HL-60 (cell line): Measurements from ENCODE around the gene FAAP20.

Experiments
- DNase-seq, 2 experiments: peaks; one replicate each; pipeline ENCODE4 v3.0.0-alpha.2; 2010 to 2020; ENCODE audit warnings: low read depth in 1 of 2, low spot score in 1 of 2
- H3K27ac ChIP-seq: fragments of 250-450 bp; sonication (Bioruptor Pico); replicated peaks from 2 replicates; pipeline ENCODE4 v1.5.1; 2020; ENCODE audit warnings: mild to moderate bottlenecking, moderate library complexity
- H3K27me3 ChIP-seq: fragments of 250-450 bp; sonication (Bioruptor Pico); 2 replicates; pipeline ENCODE4 v1.5.1; 2021; ENCODE audit warnings: mild to moderate bottlenecking, moderate library complexity; ENCODE audit not compliant: insufficient read depth, poor library complexity, severe bottlenecking
- H3K4me3 ChIP-seq: replicated peaks from 2 replicates; pipeline ENCODE4 v1.5.1; 2011; ENCODE audit warnings: mild to moderate bottlenecking, control low read depth, low read length; ENCODE audit not compliant: insufficient read depth
- CTCF ChIP-seq: IDR thresholded peaks from one replicate; pipeline ENCODE4 v1.5.1; 2011; ENCODE audit warnings: low read length, control low read depth, inconsistent platforms; ENCODE audit not compliant: insufficient read depth
- GABPA ChIP-seq: IDR thresholded peaks from 2 replicates; pipeline ENCODE4 v1.6.1; 2012; ENCODE audit warnings: low read depth
- POLR2AphosphoS5 ChIP-seq: IDR thresholded peaks from 2 replicates; pipeline ENCODE4 v1.6.1; 2012; ENCODE audit warnings: low read depth
- REST ChIP-seq: IDR thresholded peaks from 2 replicates; pipeline ENCODE4 v1.6.1; 2012; ENCODE audit warnings: low read depth; ENCODE audit not compliant: insufficient replicate concordance
- SPI1 ChIP-seq: IDR thresholded peaks from 2 replicates; pipeline ENCODE4 v1.6.1; 2012; ENCODE audit warnings: low read depth, mild to moderate bottlenecking, borderline replicate concordance

Gene FAAP20

GRCh38 chr1:2215909-2216766 lies 21.6 kb upstream of the FAAP20 start:
- H3K4me3 ChIP-seq = no peak overlapping the region
- no peak overlapping the region for H3K27ac ChIP-seq
- TF ChIP-seq POLR2AphosphoS5 (no peak), CTCF (no peak), GABPA (no peak), SPI1 (no peak), REST (no peak)
- no peaks in the 10 kb centered on the region for H3K27me3 ChIP-seq
- DNase-seq = no peak

GRCh38 chr1:2215329-2215728 lies 20.8 kb upstream of the FAAP20 start:
- no peak for TF ChIP-seq SPI1
- TF ChIP-seq POLR2AphosphoS5 = no peak
- TF ChIP-seq GABPA = no peak
- no peak for DNase-seq
- Histone ChIP-seq H3K27ac (no peak overlapping the region), H3K27me3 (no peaks in the 10 kb centered on the region), H3K4me3 (no peak overlapping the region)

GRCh38 chr1:2214541-2215241 lies 20.1 kb upstream of the FAAP20 start:
- TF ChIP-seq CTCF = no peak
- TF ChIP-seq POLR2AphosphoS5 = no peak
- TF ChIP-seq SPI1 = no peak
- no peak for TF ChIP-seq GABPA
- no peak for TF ChIP-seq REST
- Histone ChIP-seq H3K27ac (no peak overlapping the region), H3K27me3 (no peaks in the 10 kb centered on the region), H3K4me3 (no peak overlapping the region)
- DNase-seq = no peak
